NB4 (cell line): ENCODE measurements around the gene OLFM4.

ENCODE experiments used
- DNase-seq: peaks from one replicate; pipeline ENCODE4 v3.0.0; 2010; ENCODE audit warnings: low read depth
- H3K4me3 ChIP-seq: one replicate; pipeline ENCODE4 v1.5.1; 2011; ENCODE audit warnings: mild to moderate bottlenecking, low read depth, low read length, moderate library complexity
- CTCF ChIP-seq: IDR thresholded peaks from one replicate; pipeline ENCODE4 v1.5.1; 2012; ENCODE audit warnings: low read depth, low read length
- MAX ChIP-seq: IDR thresholded peaks from 2 replicates; pipeline ENCODE4 v1.6.1; 2011; ENCODE audit warnings: low read depth, low read length
- MYC ChIP-seq: IDR thresholded peaks from 2 replicates; pipeline ENCODE4 v1.6.1; 2011; ENCODE audit warnings: low read depth, low read length
- POLR2A ChIP-seq: IDR thresholded peaks from 2 replicates; pipeline ENCODE4 v1.6.1; 2011; ENCODE audit warnings: mild to moderate bottlenecking; ENCODE audit not compliant: insufficient read length; ENCODE audit errors: extremely low read depth

OLFM4 gene

GRCh38 chr13:53090461-53090860, 61.8 kb downstream of the OLFM4 start:
- DNase-seq, result no peak
- no peak overlapping the region for H3K4me3 ChIP-seq
- TF ChIP-seq CTCF (no peak), MAX (no peak), MYC (no peak), POLR2A (no peak)

GRCh38 chr13:53092931-53093330, 64.3 kb downstream of the OLFM4 start:
- no peak overlapping the region for H3K4me3 ChIP-seq
- no peak for DNase-seq
- no peak for TF ChIP-seq MYC
- no peak for TF ChIP-seq POLR2A
- TF ChIP-seq CTCF, result no peak
- no peak for TF ChIP-seq MAX

GRCh38 chr13:53098455-53098854, 69.8 kb downstream of the OLFM4 start:
- TF ChIP-seq MAX (no peak), POLR2A (no peak), MYC (no peak), CTCF (no peak)
- no peak for DNase-seq
- no peak overlapping the region for H3K4me3 ChIP-seq

GRCh38 chr13:53100394-53101063, 71.9 kb downstream of the OLFM4 start:
- TF ChIP-seq CTCF, result no peak
- no peak for TF ChIP-seq MAX
- no peak for TF ChIP-seq MYC
- TF ChIP-seq POLR2A, result no peak
- no peak overlapping the region for H3K4me3 ChIP-seq
- DNase-seq, result no peak
